NB4 (cell line): ENCODE data around the gene SYTL3.

ENCODE experiments used
- MAX ChIP-seq: IDR thresholded peaks from 2 replicates; pipeline ENCODE4 v1.6.1; 2011; ENCODE audit warnings: low read depth, low read length
- MYC ChIP-seq: IDR thresholded peaks from 2 replicates; pipeline ENCODE4 v1.6.1; 2011; ENCODE audit warnings: low read depth, low read length
- POLR2A ChIP-seq: IDR thresholded peaks from 2 replicates; pipeline ENCODE4 v1.6.1; 2011; ENCODE audit warnings: mild to moderate bottlenecking; ENCODE audit not compliant: insufficient read length; ENCODE audit errors: extremely low read depth
- TF ChIP-seq, protein P1 (sequence below): IDR thresholded peaks from one replicate; pipeline ENCODE4 v1.5.1; 2012; ENCODE audit warnings: low read depth, low read length

- TF ChIP-seq, protein P1, sequence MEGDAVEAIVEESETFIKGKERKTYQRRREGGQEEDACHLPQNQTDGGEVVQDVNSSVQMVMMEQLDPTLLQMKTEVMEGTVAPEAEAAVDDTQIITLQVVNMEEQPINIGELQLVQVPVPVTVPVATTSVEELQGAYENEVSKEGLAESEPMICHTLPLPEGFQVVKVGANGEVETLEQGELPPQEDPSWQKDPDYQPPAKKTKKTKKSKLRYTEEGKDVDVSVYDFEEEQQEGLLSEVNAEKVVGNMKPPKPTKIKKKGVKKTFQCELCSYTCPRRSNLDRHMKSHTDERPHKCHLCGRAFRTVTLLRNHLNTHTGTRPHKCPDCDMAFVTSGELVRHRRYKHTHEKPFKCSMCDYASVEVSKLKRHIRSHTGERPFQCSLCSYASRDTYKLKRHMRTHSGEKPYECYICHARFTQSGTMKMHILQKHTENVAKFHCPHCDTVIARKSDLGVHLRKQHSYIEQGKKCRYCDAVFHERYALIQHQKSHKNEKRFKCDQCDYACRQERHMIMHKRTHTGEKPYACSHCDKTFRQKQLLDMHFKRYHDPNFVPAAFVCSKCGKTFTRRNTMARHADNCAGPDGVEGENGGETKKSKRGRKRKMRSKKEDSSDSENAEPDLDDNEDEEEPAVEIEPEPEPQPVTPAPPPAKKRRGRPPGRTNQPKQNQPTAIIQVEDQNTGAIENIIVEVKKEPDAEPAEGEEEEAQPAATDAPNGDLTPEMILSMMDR, result no peak
- no peak for TF ChIP-seq MAX
- no peak for TF ChIP-seq POLR2A
- no peak for TF ChIP-seq MYC
Observed at GRCh38 chr6:158709809-158710208, 60.0 kb downstream of the SYTL3 start.
